IMR-90 (cell line): ENCODE data around the gene KLHL17. TPM values are rescaled to one million over a fixed set of nuclear protein-coding genes. Genes with fewer than 3 reads are reported as not detected.
A peak's percentile ranks its signal among the peaks of the same experiment; 100 is the strongest.

Experiments
- ATAC-seq: fragments of 200-7000 bp; cut with Tn5 transposase; 2 replicates; pipeline ENCODE4 v1.9.1; 2020; ENCODE audit warnings: low read depth, mild to moderate bottlenecking, moderate library complexity
- BruUV-seq: library from RNA; stranded (reverse); fragments of 400-500 nt; replicated peaks from 2 replicates; lab custom pipeline; 2021; lab: Mats Ljungman, UMichigan
- CTCF ChIA-PET: fragments of 300-600 bp; formaldehyde crosslinking; extraction: SDS; loops from one replicate; lab custom pipeline; 2021; ENCODE audit warnings: antibody characterized with exemption; lab: Yijun Ruan, JAX
- POLR2A ChIA-PET: fragments of 300-600 bp; sonication (Branson Sonifier 250); formaldehyde crosslinking; loops from one replicate; lab custom pipeline; 2022; ENCODE audit warnings: antibody characterized with exemption; ENCODE audit not compliant: unreplicated experiment; lab: Charles Lee
- DNase-seq: peaks from one replicate; pipeline ENCODE4 v3.0.0; 2013
- H2AFZ ChIP-seq: replicated peaks from 2 replicates; pipeline ENCODE3; 2013; ENCODE audit warnings: low read length, mild to moderate bottlenecking; ENCODE audit not compliant: poor library complexity
- H2AK5ac ChIP-seq: 2 replicates; pipeline ENCODE4 v1.6.1; 2013; ENCODE audit warnings: low read depth, low read length, inconsistent platforms
- H2AK9ac ChIP-seq: replicated peaks from 2 replicates; pipeline ENCODE3; 2013; ENCODE audit warnings: mild to moderate bottlenecking, low read depth, low read length, moderate library complexity; ENCODE audit not compliant: poor library complexity
- H2BK120ac ChIP-seq: 2 replicates; pipeline ENCODE4 v1.6.1; 2013; ENCODE audit warnings: low read depth, low read length, inconsistent platforms
- H2BK15ac ChIP-seq: 3 replicates; pipeline ENCODE4 v1.6.1; 2013; ENCODE audit warnings: low read depth, low read length, inconsistent platforms
- H2BK20ac ChIP-seq: 2 replicates; pipeline ENCODE4 v1.6.1; 2013; ENCODE audit warnings: low read depth, mild to moderate bottlenecking, inconsistent platforms, low read length, moderate library complexity
- H2BK5ac ChIP-seq: 2 replicates; pipeline ENCODE4 v1.6.1; 2013; ENCODE audit warnings: mild to moderate bottlenecking, low read depth, low read length, inconsistent platforms; ENCODE audit not compliant: poor library complexity, severe bottlenecking
- H3K14ac ChIP-seq: replicated peaks from 2 replicates; pipeline ENCODE4 v1.6.1; 2013; ENCODE audit warnings: low read depth, low read length, inconsistent platforms
- H3K18ac ChIP-seq: 2 replicates; pipeline ENCODE4 v1.6.1; 2013; ENCODE audit warnings: low read depth, low read length, control low read depth
- H3K23ac ChIP-seq: 2 replicates; pipeline ENCODE4 v1.6.1; 2013; ENCODE audit warnings: low read depth, low read length, inconsistent platforms
- H3K27ac ChIP-seq: 2 replicates; pipeline ENCODE4 v1.5.1; 2013; ENCODE audit warnings: mild to moderate bottlenecking, control low read depth, low read length; ENCODE audit not compliant: insufficient read depth
- H3K27me3 ChIP-seq: 2 replicates; pipeline ENCODE4 v1.6.1; 2013; ENCODE audit warnings: low read length; ENCODE audit not compliant: control insufficient read depth, insufficient read depth
- H3K36me3 ChIP-seq: 2 replicates; pipeline ENCODE4 v1.6.1; 2013; ENCODE audit warnings: low read length, mixed read lengths; ENCODE audit not compliant: control insufficient read depth, insufficient read depth
- H3K4ac ChIP-seq: 2 replicates; pipeline ENCODE4 v1.6.1; 2013; ENCODE audit warnings: low read depth, low read length, inconsistent platforms
- H3K4me1 ChIP-seq: 2 replicates; pipeline ENCODE4 v1.6.1; 2013; ENCODE audit warnings: low read length, mixed read lengths; ENCODE audit not compliant: control insufficient read depth, insufficient read depth
- H3K4me2 ChIP-seq: 2 replicates; pipeline ENCODE4 v1.6.1; 2013; ENCODE audit warnings: low read depth, mild to moderate bottlenecking, control low read depth, low read length, moderate library complexity
- H3K4me3 ChIP-seq: 2 replicates; pipeline ENCODE4 v1.5.1; 2013; ENCODE audit warnings: low read depth, mild to moderate bottlenecking, control low read depth, low read length, moderate library complexity; ENCODE audit not compliant: insufficient read depth
- H3K56ac ChIP-seq: 2 replicates; pipeline ENCODE4 v1.6.1; 2013; ENCODE audit warnings: low read length, inconsistent platforms; ENCODE audit not compliant: insufficient read depth; ENCODE audit errors: extremely low read depth
- H3K79me1 ChIP-seq, 2 experiments: 2 replicates each; pipeline ENCODE4 v1.6.1; 2013; ENCODE audit warnings: low read length in 2 of 2, inconsistent platforms in 1 of 2, low read depth in 1 of 2
- H3K9ac ChIP-seq: 2 replicates; pipeline ENCODE4 v1.6.1; 2013; ENCODE audit warnings: low read depth, low read length, control low read depth
- H3K9me1 ChIP-seq: 2 replicates; pipeline ENCODE4 v1.6.1; 2013; ENCODE audit warnings: low read length, inconsistent platforms; ENCODE audit not compliant: insufficient read depth
- H3K9me3 ChIP-seq: 2 replicates; pipeline ENCODE4 v1.6.1; 2013; ENCODE audit warnings: low read length; ENCODE audit not compliant: control insufficient read depth, insufficient read depth
- H4K20me1 ChIP-seq: 2 replicates; pipeline ENCODE4 v1.6.1; 2013; ENCODE audit warnings: low read length, inconsistent platforms; ENCODE audit not compliant: insufficient read depth
- H4K5ac ChIP-seq: 2 replicates; pipeline ENCODE4 v1.6.1; 2013; ENCODE audit warnings: mild to moderate bottlenecking, low read depth, low read length, control low read depth
- H4K8ac ChIP-seq, 2 experiments: 2 replicates each; pipeline ENCODE4 v1.6.1; 2013; ENCODE audit warnings: low read depth in 2 of 2, low read length in 2 of 2, control low read depth in 1 of 2, inconsistent platforms in 1 of 2
- H4K91ac ChIP-seq: 2 replicates; pipeline ENCODE4 v1.6.1; 2013; ENCODE audit warnings: low read depth, low read length, inconsistent platforms; ENCODE audit not compliant: insufficient read depth
- BHLHE40 ChIP-seq: fragments of 150-350 bp; IDR thresholded peaks from 2 replicates; pipeline ENCODE4 v1.6.1; 2016; ENCODE audit warnings: mild to moderate bottlenecking, low read depth, low read length
- FOS ChIP-seq: fragments of 150-350 bp; IDR thresholded peaks from 2 replicates; pipeline ENCODE4 v1.6.1; 2016; ENCODE audit warnings: low read depth, low read length
- MAZ ChIP-seq: IDR thresholded peaks from 2 replicates; pipeline ENCODE4 v1.6.1; 2012; ENCODE audit warnings: low read depth, mild to moderate bottlenecking, low read length, improper control_type of control experiment, moderate library complexity, borderline replicate concordance
- WGBS, 2 experiments: methylation state at CpG; one replicate each; pipeline versions ENCODE4 v1.1.5 to v1.1.7; 2013; ENCODE audit warnings: missing lambda C conversion rate in 2 of 2; ENCODE audit not compliant: insufficient read length in 1 of 2; ENCODE audit errors: extremely low coverage in 2 of 2; 5-methylcytosine and 5-hydroxymethylcytosine counted together
- dilution Hi-C: fragments of 300-500 bp; cut with HindIII; formaldehyde crosslinking; loops from one replicate; pipeline ENCODE4 v1.14.3; 2018; ENCODE audit warnings: low sequenced_read_pairs; ENCODE audit not compliant: unreplicated experiment
- in situ Hi-C: fragments of 300-500 bp; cut with MboI; formaldehyde crosslinking; loops from 3 replicates; pipeline ENCODE4 v1.14.3; 2019; ENCODE audit warnings: low sequenced_read_pairs, inconsistent platforms, mixed read lengths
- intact Hi-C: fragments of 100-400 bp; cut with micrococcal nuclease; formaldehyde crosslinking; loops from 2 replicates; pipeline ENCODE4 v1.10.0; 2022
- polyA plus RNA-seq, 3 experiments: library from polyadenylated mRNA; depleted of rRNA; stranded (reverse); fragments of >200 nt; gene quantifications; 2 replicates each; pipeline ENCODE4 v1.2.3, GENCODE V29; 2012; ENCODE audit warnings: low replicate concordance in 1 of 3
- total RNA-seq: library from RNA; depleted of rRNA; stranded (reverse); fragments of >200 nt; gene quantifications from 2 replicates; pipeline ENCODE4 v1.2.3, GENCODE V29; 2012

The KLHL17 gene
- total and polyA plus RNA-seq, 2 of the 4 experiments (the other 2 are of a cell fraction): 3.4 to 41.0 TPM

- H3K9me3 ChIP-seq: no peaks in the 10 kb centered on the region
- H3K4me1 ChIP-seq: peaks cover 4% of the 10 kb centered on the region; the same call in 1 of the 2 replicates
- no peak overlapping the region for H4K8ac ChIP-seq
- H2AK9ac ChIP-seq: peak overlapping the region; percentile 61
- no peak for ATAC-seq
- H4K20me1 ChIP-seq: peaks cover 30% of the 10 kb centered on the region
- H3K23ac ChIP-seq: no peak overlapping the region
- no peak overlapping the region for H3K4me2 ChIP-seq
- DNase-seq: no peak
- no peak overlapping the region for H2BK15ac ChIP-seq
- TF ChIP-seq MAZ (no peak), FOS (no peak), BHLHE40 (no peak)
- H3K18ac ChIP-seq: no peak overlapping the region
- no peak overlapping the region for H4K91ac ChIP-seq
- in situ Hi-C loops: loop anchor here (5.0 kb wide), 1 partner anchor 43 kb away; no protein-coding TSS in a partner anchor
- H3K56ac ChIP-seq: no peak overlapping the region
- H3K4me3 ChIP-seq: no peak overlapping the region
- no TSS peak for BruUV-seq
- H3K36me3 ChIP-seq: peaks cover 62% of the 10 kb centered on the region
- no peaks in the 10 kb centered on the region for H3K27me3 ChIP-seq
- H3K79me1 ChIP-seq: peaks cover 13 to 54% of the 10 kb centered on the region in 2 experiments
- no peak overlapping the region for H2BK5ac ChIP-seq
- ChIA-PET POLR2A (no interaction called here), CTCF (no interaction called here)
- 84% methylated on average over 4 of the region's 13 CpGs; no CpG with 5 or more reads in 1 of the 2 experiments for WGBS, 2 experiments
- no peak overlapping the region for H3K4ac ChIP-seq
- H3K9me1 ChIP-seq: peaks cover 11% of the 10 kb centered on the region
- H2BK20ac ChIP-seq: no peak overlapping the region
- no peak overlapping the region for H3K27ac ChIP-seq
- no peak overlapping the region for H3K9ac ChIP-seq
- no peak overlapping the region for H2AK5ac ChIP-seq
- no peak overlapping the region for H2BK120ac ChIP-seq
- intact Hi-C loops: loop anchor here (5.0 kb wide), 1 partner anchor 33 kb away; the partner anchor contains the start of gene SAMD11
- H2AFZ ChIP-seq: no peak overlapping the region
- no peak overlapping the region for H3K14ac ChIP-seq
- dilution Hi-C loops: no loop called here
- no peak overlapping the region for H4K5ac ChIP-seq
Measured at GRCh38 chr1:954927-955326, 5.5 kb upstream of the KLHL17 start.
